ENCODE data around the gene RGS4. TPM values are rescaled to one million over a fixed set of nuclear protein-coding genes. Genes with fewer than 3 reads are reported as not detected.

The RGS4 gene
- total RNA-seq, 4 donors from 2014 or later: 0.26 to 37.7 (median 1.3) TPM; not detected in 1

GRCh38 chr1:163115887-163116286 lies 46.7 kb downstream of the RGS4 start:
- TF ChIP-seq CTCF (IDR thresholded peaks at IDR 0.05) (no peak), POLR2A (IDR thresholded peaks at IDR 0.05) (no peak)
- Histone ChIP-seq H3K4me1 (no peaks in the 10 kb centered on the region), H3K27ac (no peak overlapping the region)

GRCh38 chr1:163119707-163120106 lies 50.5 kb downstream of the RGS4 start:
- peaks cover 0 to 4% of the 10 kb centered on the region in 2 donors for H3K36me3 ChIP-seq
- no peak for TF ChIP-seq CTCF (IDR thresholded peaks at IDR 0.05)
- TF ChIP-seq POLR2A (IDR thresholded peaks at IDR 0.05): no peak
- no peaks in the 10 kb centered on the region for H3K4me1 ChIP-seq
- no peak overlapping the region for H3K27ac ChIP-seq
- H3K27me3 ChIP-seq: no peaks in the 10 kb centered on the region
- no peaks in the 10 kb centered on the region for H3K9me3 ChIP-seq
- DNase-seq: no peak
- no peak overlapping the region for H3K4me3 ChIP-seq
- intact Hi-C loops (cut with DNase I; ENCODE audit: low total_unique reads): no loop called here

More at GRCh38 chr1:163115887-163116286, 46.7 kb downstream of the RGS4 start:
- intact Hi-C loops (cut with DNase I; ENCODE audit: low total_unique reads): no loop called here
- no peaks in the 10 kb centered on the region for H3K27me3 ChIP-seq
- H3K9me3 ChIP-seq: no peaks in the 10 kb centered on the region
- no peak for DNase-seq
- H3K4me3 ChIP-seq: no peak overlapping the region
- H3K36me3 ChIP-seq: no peaks in the 10 kb centered on the region

- Histone ChIP-seq H3K4me3 (no peak overlapping the region), H3K4me1 (no peaks in the 10 kb centered on the region), H3K27me3 (no peaks in the 10 kb centered on the region), H3K36me3 (peaks cover 0 to 4% of the 10 kb centered on the region in 2 donors), H3K9me3 (no peaks in the 10 kb centered on the region), H3K27ac (no peak overlapping the region)
- DNase-seq: no peak
- intact Hi-C loops (cut with DNase I; ENCODE audit: low total_unique reads): no loop called here
- TF ChIP-seq CTCF (IDR thresholded peaks at IDR 0.05) (no peak), POLR2A (IDR thresholded peaks at IDR 0.05) (no peak)
These were observed 51.2 kb downstream of the RGS4 start for GRCh38 chr1:163120372-163120771.

- Histone ChIP-seq H3K36me3 (peaks cover 0 to 4% of the 10 kb centered on the region in 2 donors), H3K27ac (no peak overlapping the region), H3K9me3 (no peaks in the 10 kb centered on the region), H3K4me1 (no peaks in the 10 kb centered on the region), H3K4me3 (no peak overlapping the region), H3K27me3 (no peaks in the 10 kb centered on the region)
- TF ChIP-seq CTCF (IDR thresholded peaks at IDR 0.05) (no peak), POLR2A (IDR thresholded peaks at IDR 0.05) (no peak)
- intact Hi-C loops (cut with DNase I; ENCODE audit: low total_unique reads): no loop called here
- DNase-seq: no peak
These were observed 55.7 kb downstream of the RGS4 start for GRCh38 chr1:163124812-163125211.

Other genes starting within 250 kb of the RGS4 start
- gene CCDC190, start 208.2 kb upstream of the RGS4 start, total RNA-seq: under 1 TPM in 2 of 4 donors, not detected in 2; 0.07 to 0.76 TPM
- gene RGS5, start 133.6 kb downstream of the RGS4 start, total RNA-seq: 100 to 1,000 TPM in 2 of 4 donors, 10 to 100 TPM in 2; 37.1 to 197 (median 120) TPM